ENCODE measurements around the gene THBD.

THBD gene

GRCh38 chr20:23018941-23019340 lies 30.5 kb downstream of the THBD start:
- TF ChIP-seq CTCF (IDR thresholded peaks at IDR 0.05; ENCODE audit: low read depth, low read length) (no peak), MAX (IDR thresholded peaks at IDR 0.05; ENCODE audit: low read depth, low read length) (no peak), MYC (IDR thresholded peaks at IDR 0.05; ENCODE audit: low read depth, low read length) (no peak), POLR2A (IDR thresholded peaks at IDR 0.05; ENCODE audit: extremely low read depth, insufficient read length) (no peak)
- DNase-seq (ENCODE audit: low read depth) = no peak
- H3K4me3 ChIP-seq (ENCODE audit: low read depth, low read length) = no peak overlapping the region

GRCh38 chr20:23018432-23018831 lies 31.0 kb downstream of the THBD start:
- no peak overlapping the region for H3K4me3 ChIP-seq (ENCODE audit: low read depth, low read length)
- TF ChIP-seq MAX (IDR thresholded peaks at IDR 0.05; ENCODE audit: low read depth, low read length) (no peak), MYC (IDR thresholded peaks at IDR 0.05; ENCODE audit: low read depth, low read length) (no peak), POLR2A (IDR thresholded peaks at IDR 0.05; ENCODE audit: extremely low read depth, insufficient read length) (no peak), CTCF (IDR thresholded peaks at IDR 0.05; ENCODE audit: low read depth, low read length) (no peak)
- DNase-seq (ENCODE audit: low read depth) = no peak

GRCh38 chr20:23017516-23017915 lies 32.0 kb downstream of the THBD start:
- DNase-seq (ENCODE audit: low read depth) = no peak
- H3K4me3 ChIP-seq (ENCODE audit: low read depth, low read length) = no peak overlapping the region
- TF ChIP-seq POLR2A (IDR thresholded peaks at IDR 0.05; ENCODE audit: extremely low read depth, insufficient read length) = no peak
- no peak for TF ChIP-seq MYC (IDR thresholded peaks at IDR 0.05; ENCODE audit: low read depth, low read length)

GRCh38 chr20:23013429-23013828 lies 36.0 kb downstream of the THBD start:
- TF ChIP-seq CTCF (IDR thresholded peaks at IDR 0.05; ENCODE audit: low read depth, low read length) = no peak
- no peak for DNase-seq (ENCODE audit: low read depth)
- no peak overlapping the region for H3K4me3 ChIP-seq (ENCODE audit: low read depth, low read length)

- TF ChIP-seq CTCF (IDR thresholded peaks at IDR 0.05; ENCODE audit: low read depth, low read length) = no peak
- TF ChIP-seq MYC (IDR thresholded peaks at IDR 0.05; ENCODE audit: low read depth, low read length) = no peak
- TF ChIP-seq POLR2A (IDR thresholded peaks at IDR 0.05; ENCODE audit: extremely low read depth, insufficient read length) = no peak
- no peak for TF ChIP-seq MAX (IDR thresholded peaks at IDR 0.05; ENCODE audit: low read depth, low read length)
- no peak overlapping the region for H3K4me3 ChIP-seq (ENCODE audit: low read depth, low read length)
- DNase-seq (ENCODE audit: low read depth) = no peak
Measured at GRCh38 chr20:23011008-23011721, 38.3 kb downstream of the THBD start.

- DNase-seq (ENCODE audit: low read depth) = no peak
- TF ChIP-seq MAX (IDR thresholded peaks at IDR 0.05; ENCODE audit: low read depth, low read length) = no peak
- no peak for TF ChIP-seq CTCF (IDR thresholded peaks at IDR 0.05; ENCODE audit: low read depth, low read length)
- no peak for TF ChIP-seq POLR2A (IDR thresholded peaks at IDR 0.05; ENCODE audit: extremely low read depth, insufficient read length)
- no peak for TF ChIP-seq MYC (IDR thresholded peaks at IDR 0.05; ENCODE audit: low read depth, low read length)
- no peak overlapping the region for H3K4me3 ChIP-seq (ENCODE audit: low read depth, low read length)
Measured at GRCh38 chr20:23010096-23010495, 39.4 kb downstream of the THBD start.

Measured in NB4 (cell line).